ENCODE data around the gene EVI5L. TPM values are rescaled to one million over a fixed set of nuclear protein-coding genes. Genes with fewer than 3 reads are reported as not detected.

Gene EVI5L
- total and polyA plus RNA-seq, 2 donors (not counting 3 experiments of a cell fraction or from before 2014, with no cell fraction given), result 11.9 to 13.5 TPM

DNA sequence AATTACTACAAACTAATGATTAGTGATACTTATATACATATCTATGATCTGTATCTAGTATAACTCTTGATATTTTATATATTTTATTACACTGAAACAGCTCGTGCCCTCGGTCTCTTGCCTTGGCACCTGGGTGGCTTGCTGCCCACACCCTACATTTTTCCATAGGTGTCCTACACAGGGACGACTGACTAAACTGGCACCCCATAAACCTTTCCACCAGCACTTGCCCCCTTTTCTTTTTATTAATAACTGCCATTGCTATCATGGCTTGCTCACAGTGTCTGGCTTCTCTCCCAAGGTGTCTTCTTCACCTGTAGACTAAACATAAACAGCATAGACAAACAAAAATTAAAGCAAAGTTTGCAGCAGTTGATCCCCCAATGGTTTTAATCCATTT, 36.5 kb upstream of the EVI5L start:
- Histone ChIP-seq H3K79me2 (ENCODE audit: control insufficient read depth, insufficient read depth, low read length) (peaks cover 4% of the 10 kb centered on the region), H3K9me1 (replicated peaks; ENCODE audit: control insufficient read depth, extremely low read depth, insufficient read depth, low read length) (no peaks in the 10 kb centered on the region), H3K4me3 (replicated peaks in 1 of 3; ENCODE audit: insufficient read depth in 1 of 3, low read depth in 1 of 3, low read length in 3 of 3) (no peak overlapping the region), H3K27ac (ENCODE audit: insufficient read depth, low read depth, low read length) (no peak overlapping the region), H3K9me3 (replicated peaks; ENCODE audit: control insufficient read depth, insufficient read depth, low read length) (no peaks in the 10 kb centered on the region), H4K20me1 (replicated peaks; ENCODE audit: control insufficient read depth, extremely low read depth, insufficient read depth, low read length) (no peaks in the 10 kb centered on the region), H3K9ac (replicated peaks; ENCODE audit: extremely low read depth, insufficient read depth, low read length) (no peak overlapping the region), H3K27me3 (ENCODE audit: control insufficient read depth in 2 of 2, insufficient read depth in 2 of 2, low read length in 2 of 2) (no peaks in the 10 kb centered on the region), H3K4me1 (ENCODE audit: control insufficient read depth, extremely low read depth, insufficient read depth, low read length) (peaks cover 28% of the 10 kb centered on the region), H2AFZ (ENCODE audit: low read depth, low read length) (no peak overlapping the region), H3K4me2 (ENCODE audit: insufficient read depth, low read length) (no peak overlapping the region), H3K36me3 (ENCODE audit: control insufficient read depth in 2 of 2, extremely low read depth in 1 of 2, insufficient read depth in 2 of 2, low read length in 2 of 2) (peaks cover 0 to 2% of the 10 kb centered on the region in 2 experiments)
- FAIRE-seq, result no peak
- dilution Hi-C loops (cut with MboI; ENCODE audit: extremely low pct_ligation_motif_present, low sequenced_read_pairs), result no loop called here
- ChIA-PET CTCF (no interaction called here), POLR2A (no interaction called here)
- no peak for TF ChIP-seq JUN (IDR thresholded peaks at IDR 0.05; ENCODE audit: borderline replicate concordance, insufficient read depth, insufficient read length, low read depth)
- TF ChIP-seq FOS (IDR thresholded peaks at IDR 0.05; ENCODE audit: borderline replicate concordance, insufficient read depth, low read length), result no peak
- no peak for TF ChIP-seq POLR2A (IDR thresholded peaks at IDR 0.05; ENCODE audit: low read depth, low read length)
- TF ChIP-seq EZH2 (IDR thresholded peaks at IDR 0.05; ENCODE audit: borderline replicate concordance, low read depth, low read length, severe bottlenecking), result no peak
- TF ChIP-seq, protein P1, sequence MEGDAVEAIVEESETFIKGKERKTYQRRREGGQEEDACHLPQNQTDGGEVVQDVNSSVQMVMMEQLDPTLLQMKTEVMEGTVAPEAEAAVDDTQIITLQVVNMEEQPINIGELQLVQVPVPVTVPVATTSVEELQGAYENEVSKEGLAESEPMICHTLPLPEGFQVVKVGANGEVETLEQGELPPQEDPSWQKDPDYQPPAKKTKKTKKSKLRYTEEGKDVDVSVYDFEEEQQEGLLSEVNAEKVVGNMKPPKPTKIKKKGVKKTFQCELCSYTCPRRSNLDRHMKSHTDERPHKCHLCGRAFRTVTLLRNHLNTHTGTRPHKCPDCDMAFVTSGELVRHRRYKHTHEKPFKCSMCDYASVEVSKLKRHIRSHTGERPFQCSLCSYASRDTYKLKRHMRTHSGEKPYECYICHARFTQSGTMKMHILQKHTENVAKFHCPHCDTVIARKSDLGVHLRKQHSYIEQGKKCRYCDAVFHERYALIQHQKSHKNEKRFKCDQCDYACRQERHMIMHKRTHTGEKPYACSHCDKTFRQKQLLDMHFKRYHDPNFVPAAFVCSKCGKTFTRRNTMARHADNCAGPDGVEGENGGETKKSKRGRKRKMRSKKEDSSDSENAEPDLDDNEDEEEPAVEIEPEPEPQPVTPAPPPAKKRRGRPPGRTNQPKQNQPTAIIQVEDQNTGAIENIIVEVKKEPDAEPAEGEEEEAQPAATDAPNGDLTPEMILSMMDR (IDR thresholded peaks at IDR 0.05; ENCODE audit: extremely low read depth in 1 of 2, insufficient read depth in 1 of 2, low read depth in 1 of 2, low read length in 2 of 2), result no peak
- no peak for TF ChIP-seq MAX (IDR thresholded peaks at IDR 0.05; ENCODE audit: insufficient read depth, insufficient read length)
- no peak for TF ChIP-seq POLR2AphosphoS5 (IDR thresholded peaks at IDR 0.05; ENCODE audit: insufficient read depth, low read depth, low read length)
- TF ChIP-seq GATA2 (IDR thresholded peaks at IDR 0.05; ENCODE audit: insufficient read depth, insufficient read length, low read depth, low read length), result no peak
- no peak for TF ChIP-seq MYC (IDR thresholded peaks at IDR 0.05; ENCODE audit: low read depth, low read length)
- intact Hi-C loops (cut with micrococcal nuclease), result no loop called here
- BruUV-seq (replicated peaks), result no TSS peak
- DNase-seq (ENCODE audit: low read depth, low spot score), result no peak

All from endothelial cell of umbilical vein (primary cell).